Nucleus accumbens (tissue), 56 donors: ENCODE measurements around the gene NINJ2.
A peak's percentile ranks its signal among the peaks of the same experiment; 100 is the strongest.

ENCODE experiments used
- DNase-seq, 56 donors: peaks; one replicate each; lab custom pipeline; 2025; lab: John Stamatoyannopoulos, UW

Gene NINJ2

DNA sequence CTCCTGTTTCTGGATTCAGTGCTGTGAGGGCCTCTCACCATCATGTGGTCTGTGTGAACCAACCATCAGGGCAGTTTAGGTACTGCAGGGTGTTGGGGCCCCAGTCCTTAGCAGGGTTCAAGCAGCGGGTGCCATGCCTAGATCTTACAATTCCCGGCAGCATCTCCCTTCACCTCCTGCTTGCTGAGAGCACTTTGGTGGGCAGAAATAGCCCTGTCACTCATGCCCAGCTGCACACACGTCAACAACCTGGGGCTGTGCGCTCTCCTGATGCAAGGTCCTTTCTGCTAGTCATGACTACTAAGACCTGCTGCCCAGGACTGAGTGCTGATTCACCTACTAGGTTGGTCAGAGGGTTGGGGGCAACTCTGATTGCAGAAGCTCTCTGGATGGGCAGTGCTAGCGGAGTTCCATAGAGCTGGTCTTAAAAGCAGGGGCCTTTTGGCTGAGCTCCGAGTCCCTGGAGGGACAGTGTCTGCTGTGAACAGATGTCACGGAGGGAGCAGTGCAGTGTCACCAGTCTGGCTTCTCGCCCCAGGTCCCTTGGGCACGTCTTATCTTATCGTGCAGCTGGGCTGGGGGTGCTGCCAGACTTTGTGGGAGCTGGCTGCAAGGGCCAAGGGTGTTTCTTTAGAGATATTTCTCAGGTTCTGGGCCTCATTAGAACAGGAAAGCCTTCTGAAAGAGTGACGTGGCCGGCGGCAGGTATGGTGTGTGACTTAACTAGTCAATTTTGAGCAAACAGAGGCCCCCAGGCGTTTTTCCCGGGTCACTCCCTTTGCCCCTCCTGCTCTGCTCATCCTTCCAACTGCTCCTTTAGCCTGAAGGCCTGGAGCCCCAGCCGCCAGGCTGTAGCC is 71.8 kb downstream of the NINJ2 start:
- peak in 2 of 56 donors; percentile 9 to 20 for DNase-seq

DNA sequence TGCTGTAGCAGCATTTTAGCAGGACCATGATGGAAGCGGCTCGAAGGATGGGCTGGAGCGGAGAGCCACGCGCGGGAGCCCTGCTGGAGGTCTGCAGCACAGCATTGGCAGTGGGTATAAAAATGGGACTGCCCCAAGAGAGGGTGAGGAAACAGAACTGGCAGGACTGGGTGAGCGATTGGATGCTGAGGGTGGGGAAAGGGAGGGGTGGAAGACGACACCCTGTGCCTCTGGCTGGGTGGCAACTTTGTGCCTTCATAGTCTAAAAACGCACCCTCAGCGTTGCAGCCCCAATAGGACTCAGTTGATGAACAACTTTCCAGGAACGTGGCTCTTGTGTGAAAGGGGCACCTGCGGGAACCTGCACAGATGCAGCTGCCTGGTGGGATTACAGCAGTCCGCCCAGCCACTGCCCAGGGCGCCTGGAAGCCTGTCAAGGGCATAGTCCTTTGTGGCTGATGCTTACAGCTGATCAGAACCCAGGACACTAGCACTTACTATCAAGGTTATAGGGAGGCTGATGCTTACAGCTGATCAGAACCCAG is 73.0 kb downstream of the NINJ2 start:
- DNase-seq = no peak

DNA sequence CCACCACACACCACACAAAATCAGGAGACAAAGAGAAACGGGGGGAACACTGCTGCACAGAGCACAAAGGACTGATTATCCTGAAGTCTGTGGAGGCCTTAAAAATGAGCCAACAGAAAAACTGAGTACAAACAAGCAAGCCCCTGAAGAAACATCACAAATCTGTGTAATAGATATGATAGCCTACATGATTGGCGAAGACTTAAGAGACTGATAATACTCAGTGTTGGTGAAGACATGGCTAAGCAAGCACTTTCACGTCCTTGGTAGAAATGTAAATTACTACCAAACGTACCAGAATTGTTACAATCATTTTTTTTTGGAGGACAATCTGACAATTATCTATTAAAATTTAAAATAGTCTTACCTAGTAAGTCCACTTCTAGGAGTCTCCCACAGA is 74.6 kb downstream of the NINJ2 start:
- DNase-seq = no peak

DNA sequence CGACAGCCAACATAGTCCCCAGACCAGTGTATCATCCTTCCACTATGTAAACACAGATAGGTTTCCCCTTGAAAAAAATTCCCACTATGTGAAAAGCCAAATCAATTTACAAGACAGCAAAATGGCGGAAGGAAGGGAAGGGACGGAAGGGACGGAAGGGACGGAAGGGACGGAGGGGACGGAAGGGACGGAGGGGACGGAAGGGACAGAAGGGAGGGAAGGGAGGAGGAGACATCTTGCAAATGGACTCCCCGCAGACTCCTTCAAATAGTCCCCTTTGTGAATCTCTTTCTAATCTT is 75.3 kb downstream of the NINJ2 start:
- DNase-seq = no peak

DNA sequence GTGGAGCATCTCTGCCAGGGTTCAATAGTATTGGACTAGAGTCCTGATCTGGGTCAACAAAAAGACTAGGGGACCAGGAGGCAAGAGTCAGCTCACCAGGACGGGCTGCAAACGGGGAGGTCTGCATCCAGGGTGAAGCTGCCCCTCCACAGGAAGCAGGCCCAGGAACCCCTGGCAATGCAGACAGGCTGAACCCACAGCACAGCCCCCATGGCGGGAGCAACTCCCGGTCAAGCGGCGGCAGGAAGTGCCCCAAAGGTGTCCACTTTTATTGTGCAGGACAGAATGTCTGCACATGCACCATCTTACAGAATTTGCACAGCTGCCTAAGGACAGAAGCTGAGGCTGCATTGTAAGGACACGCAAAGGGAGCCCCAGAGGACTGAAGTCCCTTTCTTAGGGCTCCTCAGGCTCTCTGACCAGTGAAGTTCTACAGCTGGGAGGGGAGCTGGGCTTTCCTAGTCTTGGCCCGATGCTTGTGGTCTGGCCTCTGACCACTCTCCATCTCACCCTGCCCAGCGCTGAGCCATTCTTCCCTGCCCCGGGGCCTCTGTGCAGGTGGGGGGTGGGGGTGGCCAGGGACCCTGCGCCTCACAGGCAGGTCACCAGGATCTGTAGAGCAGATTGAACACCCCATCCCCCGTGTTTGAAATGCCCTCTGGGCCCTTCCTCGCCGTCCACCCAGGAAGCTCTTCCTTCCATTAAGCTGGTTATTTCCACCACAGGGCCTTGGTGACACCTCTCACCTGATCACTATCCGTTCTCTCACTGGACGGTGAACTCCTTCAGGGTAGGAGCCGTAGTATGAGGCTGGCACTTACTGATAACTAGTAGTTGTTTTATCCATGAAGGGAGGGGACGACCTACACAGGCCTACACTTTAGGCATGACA is 75.9 kb downstream of the NINJ2 start:
- DNase-seq = no peak

DNA sequence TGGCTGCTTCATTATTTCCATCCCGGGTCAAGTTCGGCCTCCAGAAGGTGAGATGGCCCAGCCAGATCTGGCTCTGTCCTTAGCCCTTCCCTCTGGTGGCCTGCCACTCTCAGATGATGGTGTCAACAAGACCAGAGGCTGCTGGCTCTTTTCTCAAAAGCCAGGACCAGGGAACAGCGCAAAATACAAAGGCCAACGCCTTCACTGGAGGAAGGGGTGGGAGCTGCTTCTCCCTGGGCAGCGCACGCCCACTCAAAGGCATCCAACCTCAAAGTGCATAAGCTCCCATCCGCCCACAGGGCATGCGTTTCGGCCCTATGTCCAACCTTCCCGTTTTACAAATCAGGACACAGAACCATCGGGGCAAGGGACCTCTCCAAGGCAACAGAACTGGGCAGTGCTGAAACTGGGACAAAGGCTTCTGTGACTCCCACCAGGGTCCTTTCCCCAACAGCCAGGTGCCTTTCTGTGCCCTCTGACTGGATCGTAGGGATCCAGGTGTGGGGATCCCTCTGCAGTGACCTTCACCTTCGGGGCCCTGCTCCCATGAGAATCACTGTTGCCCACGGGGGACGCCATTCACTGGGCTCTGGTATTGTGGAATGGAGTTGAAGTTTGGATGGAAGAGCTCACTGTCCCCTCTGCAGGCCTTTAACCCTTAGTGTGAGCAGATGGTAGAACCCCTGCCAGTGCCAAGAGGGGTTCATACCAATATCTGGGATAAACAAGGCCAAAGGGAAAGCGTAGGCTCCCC is 76.8 kb downstream of the NINJ2 start:
- DNase-seq = no peak

DNA sequence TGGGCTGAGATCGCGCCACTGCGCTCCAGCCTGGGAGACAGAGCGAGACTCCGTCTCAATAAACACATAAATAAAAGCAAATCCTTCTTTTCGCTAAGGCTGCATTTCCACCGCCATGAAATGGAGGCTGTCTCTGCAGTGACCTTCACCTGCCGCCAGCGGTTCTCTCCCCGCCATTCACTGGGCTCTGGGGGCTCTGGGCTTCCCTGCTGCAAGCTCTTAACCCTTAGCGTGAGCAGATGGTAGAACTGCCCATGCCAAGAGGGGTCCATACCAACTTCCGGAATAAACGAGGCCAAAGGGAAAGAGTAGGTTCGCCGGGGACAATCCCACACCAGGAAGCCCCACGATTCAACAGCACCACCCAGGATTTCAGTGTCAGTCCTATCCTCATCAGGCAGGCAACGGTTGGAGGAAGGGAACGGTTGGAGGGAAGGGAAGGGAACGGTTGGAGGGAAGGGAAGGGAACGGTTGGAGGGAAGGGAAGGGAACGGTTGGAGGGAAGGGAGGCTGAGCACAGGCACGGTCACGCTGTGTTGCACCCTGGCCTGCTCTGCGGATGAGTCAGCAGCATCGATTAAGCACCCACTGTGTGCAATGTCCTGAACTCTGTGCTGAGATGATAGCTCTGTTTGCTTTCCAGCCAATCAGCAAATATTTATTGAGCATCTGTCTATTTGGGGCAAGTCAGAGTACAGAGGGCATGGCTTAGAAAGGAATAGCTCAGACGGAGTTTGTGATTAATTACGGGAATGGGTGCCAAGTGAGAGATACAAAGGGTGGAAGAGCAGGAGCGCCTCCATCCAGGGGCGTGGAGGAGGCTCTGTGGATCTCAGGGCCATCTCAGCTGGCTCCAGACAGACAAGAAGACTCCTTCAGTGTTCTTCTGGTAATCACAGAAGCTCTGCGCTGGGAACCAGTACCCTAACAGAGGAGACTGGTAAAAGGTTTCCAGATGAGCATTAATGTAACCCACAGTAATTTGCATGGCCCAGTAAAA is 77.9 kb downstream of the NINJ2 start:
- no peak for DNase-seq

DNA sequence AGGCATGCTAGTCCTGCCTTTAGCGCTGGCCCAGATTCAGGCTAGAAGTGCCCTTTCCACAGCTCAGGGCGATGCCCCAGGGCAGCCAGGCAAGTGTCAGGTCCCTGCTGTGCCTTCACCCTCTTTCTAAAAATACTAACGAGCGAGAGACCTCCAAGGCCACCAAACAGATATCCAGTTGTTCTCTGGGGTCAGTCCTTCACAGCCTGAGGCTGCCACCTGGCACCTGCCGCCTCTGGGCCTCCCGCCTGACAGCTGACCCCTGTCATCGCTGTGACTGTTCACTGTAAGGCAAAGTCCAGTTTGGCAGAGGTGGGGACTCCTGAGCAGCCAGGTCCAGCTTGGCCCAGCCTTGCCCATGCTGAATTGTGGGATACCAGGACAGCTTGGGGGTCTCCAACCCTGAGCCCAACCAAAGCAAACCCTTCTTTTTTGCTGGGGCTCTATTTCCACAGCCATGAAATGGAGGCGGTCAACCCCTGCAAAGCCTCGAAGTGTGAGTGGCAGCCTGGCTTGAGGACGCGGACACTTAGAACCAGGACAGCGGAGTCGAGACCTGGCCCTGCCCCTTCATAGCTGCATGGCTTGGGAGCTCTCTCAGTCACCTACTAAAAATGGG is 79.9 kb downstream of the NINJ2 start:
- no peak for DNase-seq

- DNase-seq = no peak
Observed at GRCh38 chr12:581746-582145, 81.5 kb downstream of the NINJ2 start.

- DNase-seq = no peak
Observed at GRCh38 chr12:581321-581720, 81.9 kb downstream of the NINJ2 start.

GRCh38 chr12:580813-581212 is 82.4 kb downstream of the NINJ2 start:
- no peak for DNase-seq

- no peak for DNase-seq
Observed at GRCh38 chr12:579420-580110, 83.7 kb downstream of the NINJ2 start.

GRCh38 chr12:578748-579419 is 84.4 kb downstream of the NINJ2 start:
- DNase-seq = no peak

DNA sequence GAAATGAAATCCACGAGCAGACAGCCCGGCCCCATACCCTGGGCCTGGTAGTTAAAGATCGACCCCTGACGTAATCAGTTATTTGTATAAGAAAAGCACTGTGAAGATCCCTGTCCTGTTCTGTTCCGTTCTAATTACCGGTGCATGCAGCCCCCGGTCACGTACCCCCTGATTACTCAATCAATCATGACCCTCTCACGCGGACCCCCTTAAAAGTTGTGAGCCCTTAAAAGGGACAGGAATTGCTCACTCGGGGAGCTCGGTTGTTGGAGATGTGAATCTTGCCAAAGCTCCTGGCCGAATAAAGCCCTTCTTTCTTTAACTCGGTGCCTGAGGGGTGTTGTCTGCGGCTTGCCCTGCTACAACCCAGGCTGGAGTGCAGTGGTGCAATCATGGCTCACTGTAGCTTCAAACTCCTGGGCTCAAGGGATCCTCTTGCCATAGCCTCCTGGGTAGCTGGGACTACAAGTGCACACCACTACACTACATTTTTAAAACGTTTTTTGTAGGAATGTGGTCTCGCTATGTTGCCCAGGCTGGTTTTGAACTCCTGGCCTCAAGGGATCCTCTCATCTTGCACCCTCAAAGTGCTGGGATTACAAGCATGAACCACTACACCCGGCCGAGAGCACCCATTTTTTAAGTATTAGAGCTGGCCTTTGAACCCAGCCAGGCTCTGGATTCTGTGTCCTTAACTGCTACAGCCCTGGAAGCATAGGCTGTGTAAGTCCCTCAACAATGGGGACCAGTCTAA is 85.1 kb downstream of the NINJ2 start:
- DNase-seq = peak in 1 of 56 donors; percentile 14

GRCh38 chr12:576615-577110 is 86.6 kb downstream of the NINJ2 start:
- no peak for DNase-seq

DNA sequence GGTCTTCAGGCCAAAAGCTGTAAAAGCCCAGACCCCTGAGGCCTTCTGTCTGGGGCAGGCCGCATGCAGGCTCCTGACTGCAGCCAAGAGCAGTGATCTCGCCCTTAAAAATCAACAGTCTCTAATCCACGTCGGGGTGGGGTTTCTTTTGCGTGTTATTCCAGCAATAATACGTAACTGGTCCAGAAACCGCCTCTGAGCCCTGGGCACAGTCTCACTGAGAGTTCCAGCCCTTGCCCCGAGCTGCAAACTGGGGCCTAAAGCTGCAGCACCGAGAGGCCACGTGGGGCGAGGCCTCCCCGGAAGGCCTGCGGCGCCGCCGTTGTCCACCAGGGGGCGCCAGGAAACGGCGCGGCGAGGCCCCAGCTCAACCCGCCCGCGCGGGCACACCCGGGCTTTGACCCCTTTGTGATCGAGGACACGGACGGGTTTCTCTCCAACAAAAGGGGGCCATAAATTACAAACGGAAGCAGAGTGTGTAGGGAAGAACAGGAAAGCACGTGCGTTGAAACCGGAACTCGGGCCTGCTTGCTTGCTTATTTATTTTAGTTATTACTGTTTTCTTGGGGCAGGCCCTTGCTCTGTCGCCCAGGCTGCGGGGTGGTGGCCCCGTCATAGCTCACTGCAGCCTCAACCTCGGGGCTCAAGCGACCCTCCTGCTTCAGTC is 87.2 kb downstream of the NINJ2 start:
- DNase-seq = peak in 48 of 56 donors; percentile 18 to 89 (median 66)
